Activated T-helper 1 cell treated with anti-CD3 and anti-CD28 coated beads, Interleukin-12 subunit alpha, Interleukin-12 subunit beta, Interleukin-2, Interleukin-4 antibody, amounts not matched to agents 30 ng/mL and 10 ng/mL and 1 ng/mL, durations not matched to agents 14 hours and 24 hours and 36 hours (primary cell): ENCODE results near the gene JAZF1. TPM values are rescaled to one million over a fixed set of nuclear protein-coding genes. Genes with fewer than 3 reads are reported as not detected.

Source experiments
- DNase-seq: peaks from one replicate; pipeline ENCODE4 v3.0.0; 2021; ENCODE audit warnings: low spot score
- H3K27ac Mint-ChIP-seq: one replicate; pipeline ENCODE4 v1.8.0; 2021; ENCODE audit warnings: mild to moderate bottlenecking, mixed read lengths
- H3K27me3 Mint-ChIP-seq: one replicate; pipeline ENCODE4 v1.8.0; 2022; ENCODE audit warnings: mild to moderate bottlenecking, moderate library complexity, mixed read lengths; ENCODE audit not compliant: insufficient read depth
- H3K36me3 Mint-ChIP-seq: one replicate; pipeline ENCODE4 v1.8.0; 2021; ENCODE audit warnings: low read depth, mixed read lengths
- H3K4me1 Mint-ChIP-seq: one replicate; pipeline ENCODE4 v1.8.0; 2021; ENCODE audit warnings: low read depth, mixed read lengths
- H3K4me3 Mint-ChIP-seq: one replicate; pipeline ENCODE4 v1.8.0; 2021; ENCODE audit warnings: mild to moderate bottlenecking, moderate library complexity, mixed read lengths
- H3K9me3 Mint-ChIP-seq: one replicate; pipeline ENCODE4 v1.8.0; 2021; ENCODE audit warnings: mixed read lengths
- intact Hi-C: fragments of 100-400 bp; cut with micrococcal nuclease; formaldehyde crosslinking; loops from one replicate; pipeline ENCODE4 v1.15.1; 2024
- total RNA-seq: library from RNA; stranded (reverse); gene quantifications from 2 replicates; pipeline ENCODE4 v1.2.3, GENCODE V29; 2022

The JAZF1 gene
- total RNA-seq, 1 donor from 2014 or later: 9.8 TPM

GRCh38 chr7:27840313-27840712 lies 340.3 kb downstream of the JAZF1 start:
- no peaks in the 10 kb centered on the region for H3K9me3 Mint-ChIP-seq
- peaks cover 3% of the 10 kb centered on the region for H3K36me3 Mint-ChIP-seq
- intact Hi-C loops: no loop called here
- H3K4me1 Mint-ChIP-seq: no peaks in the 10 kb centered on the region
- H3K27me3 Mint-ChIP-seq: no peaks in the 10 kb centered on the region
- H3K4me3 Mint-ChIP-seq: no peak overlapping the region
- H3K27ac Mint-ChIP-seq: no peak overlapping the region
- DNase-seq: no peak

GRCh38 chr7:27839099-27839498 lies 341.5 kb downstream of the JAZF1 start:
- Mint-ChIP-seq H3K4me3 (no peak overlapping the region), H3K27ac (no peak overlapping the region)

GRCh38 chr7:27836536-27836935 lies 344.1 kb downstream of the JAZF1 start:
- H3K4me1 Mint-ChIP-seq: no peaks in the 10 kb centered on the region
- DNase-seq: no peak
- no peak overlapping the region for H3K27ac Mint-ChIP-seq
- no peaks in the 10 kb centered on the region for H3K9me3 Mint-ChIP-seq
- no peaks in the 10 kb centered on the region for H3K27me3 Mint-ChIP-seq
- H3K4me3 Mint-ChIP-seq: no peak overlapping the region
- peaks cover 5% of the 10 kb centered on the region for H3K36me3 Mint-ChIP-seq
- intact Hi-C loops: no loop called here

More at GRCh38 chr7:27839099-27839498, 341.5 kb downstream of the JAZF1 start:
- peaks cover 3% of the 10 kb centered on the region for H3K36me3 Mint-ChIP-seq
- H3K9me3 Mint-ChIP-seq: no peaks in the 10 kb centered on the region
- intact Hi-C loops: no loop called here
- no peak for DNase-seq
- no peaks in the 10 kb centered on the region for H3K27me3 Mint-ChIP-seq
- H3K4me1 Mint-ChIP-seq: no peaks in the 10 kb centered on the region

- no peak for DNase-seq
- Mint-ChIP-seq H3K27me3 (no peaks in the 10 kb centered on the region), H3K27ac (no peak overlapping the region), H3K9me3 (no peaks in the 10 kb centered on the region), H3K4me3 (no peak overlapping the region), H3K4me1 (no peaks in the 10 kb centered on the region), H3K36me3 (peaks cover 5% of the 10 kb centered on the region)
- intact Hi-C loops: no loop called here
Measured at GRCh38 chr7:27835376-27835775, 345.2 kb downstream of the JAZF1 start.

- intact Hi-C loops: no loop called here
- no peak overlapping the region for H3K4me3 Mint-ChIP-seq
- no peaks in the 10 kb centered on the region for H3K27me3 Mint-ChIP-seq
- no peaks in the 10 kb centered on the region for H3K4me1 Mint-ChIP-seq
- H3K9me3 Mint-ChIP-seq: no peaks in the 10 kb centered on the region
- DNase-seq: no peak
- H3K36me3 Mint-ChIP-seq: peaks cover 5% of the 10 kb centered on the region
- no peak overlapping the region for H3K27ac Mint-ChIP-seq
Measured at GRCh38 chr7:27834179-27834921, 346.2 kb downstream of the JAZF1 start.

- H3K36me3 Mint-ChIP-seq: peaks cover 11% of the 10 kb centered on the region
- no peak overlapping the region for H3K4me3 Mint-ChIP-seq
- no peaks in the 10 kb centered on the region for H3K9me3 Mint-ChIP-seq
- no peaks in the 10 kb centered on the region for H3K4me1 Mint-ChIP-seq
- no peak overlapping the region for H3K27ac Mint-ChIP-seq
- intact Hi-C loops: no loop called here
- no peak for DNase-seq
- no peaks in the 10 kb centered on the region for H3K27me3 Mint-ChIP-seq
Measured at GRCh38 chr7:27826357-27826756, 354.2 kb downstream of the JAZF1 start.

GRCh38 chr7:27825891-27826290 lies 354.7 kb downstream of the JAZF1 start:
- H3K36me3 Mint-ChIP-seq: peaks cover 11% of the 10 kb centered on the region
- intact Hi-C loops: no loop called here
- no peak overlapping the region for H3K4me3 Mint-ChIP-seq
- no peaks in the 10 kb centered on the region for H3K4me1 Mint-ChIP-seq
- H3K27me3 Mint-ChIP-seq: no peaks in the 10 kb centered on the region
- H3K9me3 Mint-ChIP-seq: no peaks in the 10 kb centered on the region
- DNase-seq: no peak
- H3K27ac Mint-ChIP-seq: no peak overlapping the region

- H3K4me3 Mint-ChIP-seq: no peak overlapping the region
- no peaks in the 10 kb centered on the region for H3K9me3 Mint-ChIP-seq
- no peak for DNase-seq
- no peak overlapping the region for H3K27ac Mint-ChIP-seq
- intact Hi-C loops: no loop called here
- H3K4me1 Mint-ChIP-seq: no peaks in the 10 kb centered on the region
- H3K36me3 Mint-ChIP-seq: peaks cover 18% of the 10 kb centered on the region
- H3K27me3 Mint-ChIP-seq: no peaks in the 10 kb centered on the region
Measured at GRCh38 chr7:27822245-27822644, 358.4 kb downstream of the JAZF1 start.

- H3K9me3 Mint-ChIP-seq: no peaks in the 10 kb centered on the region
- no peak overlapping the region for H3K27ac Mint-ChIP-seq
- no peaks in the 10 kb centered on the region for H3K4me1 Mint-ChIP-seq
- H3K4me3 Mint-ChIP-seq: no peak overlapping the region
- peaks cover 27% of the 10 kb centered on the region for H3K36me3 Mint-ChIP-seq
- no peak for DNase-seq
- H3K27me3 Mint-ChIP-seq: no peaks in the 10 kb centered on the region
- intact Hi-C loops: no loop called here
Measured at GRCh38 chr7:27812706-27813105, 367.9 kb downstream of the JAZF1 start.

GRCh38 chr7:27810186-27810585 lies 370.4 kb downstream of the JAZF1 start:
- no peak for DNase-seq
- H3K4me1 Mint-ChIP-seq: no peaks in the 10 kb centered on the region
- H3K27ac Mint-ChIP-seq: no peak overlapping the region
- intact Hi-C loops: no loop called here
- H3K27me3 Mint-ChIP-seq: no peaks in the 10 kb centered on the region
- H3K9me3 Mint-ChIP-seq: no peaks in the 10 kb centered on the region
- H3K4me3 Mint-ChIP-seq: no peak overlapping the region
- peaks cover 20% of the 10 kb centered on the region for H3K36me3 Mint-ChIP-seq

GRCh38 chr7:27808626-27809025 lies 372.0 kb downstream of the JAZF1 start:
- Mint-ChIP-seq H3K27ac (no peak overlapping the region), H3K4me3 (no peak overlapping the region), H3K27me3 (no peaks in the 10 kb centered on the region), H3K36me3 (peaks cover 16% of the 10 kb centered on the region), H3K9me3 (no peaks in the 10 kb centered on the region), H3K4me1 (no peaks in the 10 kb centered on the region)
- DNase-seq: no peak
- intact Hi-C loops: no loop called here

GRCh38 chr7:27804139-27804538 lies 376.5 kb downstream of the JAZF1 start:
- H3K36me3 Mint-ChIP-seq: peaks cover 25% of the 10 kb centered on the region
- no peak for DNase-seq
- no peaks in the 10 kb centered on the region for H3K9me3 Mint-ChIP-seq
- intact Hi-C loops: no loop called here
- H3K27ac Mint-ChIP-seq: no peak overlapping the region
- H3K4me3 Mint-ChIP-seq: no peak overlapping the region
- no peaks in the 10 kb centered on the region for H3K27me3 Mint-ChIP-seq
- H3K4me1 Mint-ChIP-seq: no peaks in the 10 kb centered on the region

GRCh38 chr7:27802999-27803398 lies 377.6 kb downstream of the JAZF1 start:
- no peaks in the 10 kb centered on the region for H3K4me1 Mint-ChIP-seq
- no peak overlapping the region for H3K27ac Mint-ChIP-seq
- H3K9me3 Mint-ChIP-seq: no peaks in the 10 kb centered on the region
- H3K4me3 Mint-ChIP-seq: no peak overlapping the region
- H3K27me3 Mint-ChIP-seq: no peaks in the 10 kb centered on the region
- intact Hi-C loops: no loop called here
- DNase-seq: no peak
- H3K36me3 Mint-ChIP-seq: peaks cover 22% of the 10 kb centered on the region

GRCh38 chr7:27799212-27799611 lies 381.4 kb downstream of the JAZF1 start:
- Mint-ChIP-seq H3K27me3 (no peaks in the 10 kb centered on the region), H3K27ac (no peak overlapping the region), H3K36me3 (peaks cover 28% of the 10 kb centered on the region), H3K9me3 (no peaks in the 10 kb centered on the region), H3K4me1 (peaks cover 6% of the 10 kb centered on the region), H3K4me3 (no peak overlapping the region)
- DNase-seq: no peak
- intact Hi-C loops: no loop called here
